Left lung (tissue), 10 donors: ENCODE results near the gene TIAM1. TPM values are rescaled to one million over a fixed set of nuclear protein-coding genes. Genes with fewer than 3 reads are reported as not detected.

ENCODE experiments used
- ATAC-seq: fragments of 200-7000 bp; cut with Tn5 transposase; one replicate; pipeline ENCODE4 v1.9.1; 2020; ENCODE audit warnings: moderate library complexity
- DNase-seq, 4 donors: peaks; one replicate each; pipeline ENCODE4 v3.0.0-alpha.2; 2013 to 2020
- H3K27ac ChIP-seq, 2 donors: fragments of 200-600 bp; sonication (generic) in 1 of 2; one replicate each; pipeline versions ENCODE4 v1.5.0 to v1.8.0; 2020 to 2021
- H3K27me3 ChIP-seq, 2 donors: fragments of 200-600 bp; sonication (generic) in 1 of 2; one replicate each; pipeline versions ENCODE4 v1.5.0 to v1.8.0; 2020 to 2021
- H3K36me3 ChIP-seq, 2 donors: fragments of 200-600 bp; sonication (generic) in 1 of 2; one replicate each; pipeline versions ENCODE4 v1.5.0 to v1.8.0; 2020 to 2021
- H3K4me1 ChIP-seq, 2 donors: fragments of 200-600 bp; one replicate each; pipeline ENCODE4 v1.8.0; 2021
- H3K4me3 ChIP-seq, 2 donors: fragments of 200-600 bp; sonication (generic) in 1 of 2; one replicate each; pipeline versions ENCODE4 v1.5.0 to v1.8.0; 2020 to 2021; ENCODE audit warnings: mild to moderate bottlenecking in 1 of 2
- H3K9me3 ChIP-seq, 2 donors: fragments of 200-600 bp; sonication (generic) in 1 of 2; one replicate each; pipeline versions ENCODE4 v1.5.0 to v1.8.0; 2020 to 2021
- intact Hi-C, 2 donors: fragments of 100-400 bp; cut with DNase I; formaldehyde crosslinking; loops; one replicate each; pipeline versions ENCODE4 v1.11.2 to v1.14.2; 2022
- polyA plus RNA-seq, 6 donors: library from polyadenylated mRNA; unstranded; fragments of 120-200 nt; gene quantifications; one replicate each; pipeline ENCODE4 v1.2.1, GENCODE V29; 2013; ENCODE audit not compliant: insufficient read length in 6 of 6
- total RNA-seq, 2 donors: library from RNA; stranded (reverse); fragmentation: NEBNext Ultra II Directional; extraction: Animal tissue kit (Norgen Biotek cat#: 25700); gene quantifications; one replicate each; pipeline ENCODE4 v1.2.1, GENCODE V29; 2021
- TF ChIP-seq, protein P1 (sequence below), 2 donors: fragments of 200-600 bp; sonication (generic) in 1 of 2; IDR thresholded peaks; one replicate each; pipeline versions ENCODE4 v1.5.0 to v1.8.0; 2021; ENCODE audit warnings: antibody characterized with exemption in 2 of 2
- donor health status: DM: no; HTN: yes; CAD: no.
- donor health status: DM: no; HTN: no; CAD: no.

TIAM1 gene
- total and polyA plus RNA-seq, 8 donors, result 9.7 to 65.5 (median 49.5) TPM

DNA sequence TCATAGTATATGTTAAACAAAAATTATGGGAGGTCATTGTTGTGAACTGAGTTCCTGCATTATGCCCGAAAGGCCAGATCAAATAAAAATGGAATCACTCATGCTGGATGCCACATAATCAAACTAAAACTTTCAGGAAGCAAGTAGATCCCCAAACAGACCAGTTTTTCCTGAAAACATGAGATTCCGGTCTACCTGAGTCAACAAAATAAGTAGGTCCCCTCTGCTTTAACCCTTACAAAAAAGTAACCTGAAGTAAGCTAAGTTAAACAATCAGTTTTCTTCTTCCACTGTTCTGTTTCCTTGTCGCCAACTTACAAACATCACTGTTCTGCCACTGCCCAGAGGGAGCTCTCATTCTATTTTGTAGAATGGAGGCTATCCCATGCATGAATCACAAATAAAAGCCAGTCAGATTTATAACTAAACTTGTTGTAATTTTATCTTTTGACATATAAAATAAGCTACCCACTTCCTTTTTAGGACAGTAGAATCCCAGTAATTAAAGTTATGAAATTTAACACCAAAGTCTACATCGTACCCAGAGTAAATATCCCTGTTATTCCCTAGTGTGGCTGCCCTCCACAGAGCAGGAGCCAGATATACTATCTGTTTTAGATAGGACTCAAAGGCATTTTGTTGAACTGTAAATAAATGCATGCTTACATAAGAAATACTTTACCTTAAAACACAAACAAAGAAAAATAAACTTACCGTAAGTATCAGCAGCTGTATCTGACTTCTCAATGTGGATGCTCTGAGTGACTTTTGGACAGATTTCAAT is 149.4 kb downstream of the TIAM1 start:
- Histone ChIP-seq H3K9me3 (no peaks in the 10 kb centered on the region), H3K27me3 (no peaks in the 10 kb centered on the region), H3K27ac (no peak overlapping the region), H3K4me3 (no peak overlapping the region), H3K4me1 (peaks cover 0 to 8% of the 10 kb centered on the region in 2 donors), H3K36me3 (no peaks in the 10 kb centered on the region)
- TF ChIP-seq, protein P1, sequence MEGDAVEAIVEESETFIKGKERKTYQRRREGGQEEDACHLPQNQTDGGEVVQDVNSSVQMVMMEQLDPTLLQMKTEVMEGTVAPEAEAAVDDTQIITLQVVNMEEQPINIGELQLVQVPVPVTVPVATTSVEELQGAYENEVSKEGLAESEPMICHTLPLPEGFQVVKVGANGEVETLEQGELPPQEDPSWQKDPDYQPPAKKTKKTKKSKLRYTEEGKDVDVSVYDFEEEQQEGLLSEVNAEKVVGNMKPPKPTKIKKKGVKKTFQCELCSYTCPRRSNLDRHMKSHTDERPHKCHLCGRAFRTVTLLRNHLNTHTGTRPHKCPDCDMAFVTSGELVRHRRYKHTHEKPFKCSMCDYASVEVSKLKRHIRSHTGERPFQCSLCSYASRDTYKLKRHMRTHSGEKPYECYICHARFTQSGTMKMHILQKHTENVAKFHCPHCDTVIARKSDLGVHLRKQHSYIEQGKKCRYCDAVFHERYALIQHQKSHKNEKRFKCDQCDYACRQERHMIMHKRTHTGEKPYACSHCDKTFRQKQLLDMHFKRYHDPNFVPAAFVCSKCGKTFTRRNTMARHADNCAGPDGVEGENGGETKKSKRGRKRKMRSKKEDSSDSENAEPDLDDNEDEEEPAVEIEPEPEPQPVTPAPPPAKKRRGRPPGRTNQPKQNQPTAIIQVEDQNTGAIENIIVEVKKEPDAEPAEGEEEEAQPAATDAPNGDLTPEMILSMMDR (IDR thresholded peaks at IDR 0.05), result no peak
- ATAC-seq, result no peak
- DNase-seq, result no peak
- intact Hi-C loops, result loop anchor here in 1 of 2 donors (10.0 kb wide), 1 partner anchor 410 kb away; no protein-coding TSS in a partner anchor

DNA sequence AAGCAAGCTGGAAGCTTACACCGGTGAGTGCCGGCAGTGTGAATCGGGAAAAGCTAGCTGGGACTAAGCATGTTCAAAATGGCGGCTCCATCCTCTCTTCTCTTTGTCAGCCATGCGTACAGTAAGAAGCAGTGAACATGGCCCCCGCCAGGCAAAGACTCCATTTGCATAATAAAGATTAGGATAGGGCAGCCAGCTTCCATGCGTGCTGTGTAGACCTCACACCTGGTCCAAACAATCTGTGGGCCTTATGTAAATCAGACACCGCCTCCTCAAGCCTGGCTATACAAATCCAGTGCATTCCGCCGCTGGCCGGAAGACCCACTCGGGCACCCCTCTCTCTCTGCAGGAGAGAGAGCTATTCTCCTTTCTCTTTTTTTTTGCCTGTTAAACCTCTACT is 150.3 kb downstream of the TIAM1 start:
- Histone ChIP-seq H3K27ac (no peak overlapping the region), H3K4me1 (peaks cover 0 to 7% of the 10 kb centered on the region in 2 donors), H3K27me3 (no peaks in the 10 kb centered on the region), H3K4me3 (no peak overlapping the region), H3K9me3 (no peaks in the 10 kb centered on the region), H3K36me3 (no peaks in the 10 kb centered on the region)
- intact Hi-C loops, result loop anchor here in 1 of 2 donors (10.0 kb wide), 1 partner anchor 411 kb away; no protein-coding TSS in a partner anchor
- ATAC-seq (no peak), DNase-seq (no peak)
- TF ChIP-seq, protein P1 (IDR thresholded peaks at IDR 0.05), result no peak

DNA sequence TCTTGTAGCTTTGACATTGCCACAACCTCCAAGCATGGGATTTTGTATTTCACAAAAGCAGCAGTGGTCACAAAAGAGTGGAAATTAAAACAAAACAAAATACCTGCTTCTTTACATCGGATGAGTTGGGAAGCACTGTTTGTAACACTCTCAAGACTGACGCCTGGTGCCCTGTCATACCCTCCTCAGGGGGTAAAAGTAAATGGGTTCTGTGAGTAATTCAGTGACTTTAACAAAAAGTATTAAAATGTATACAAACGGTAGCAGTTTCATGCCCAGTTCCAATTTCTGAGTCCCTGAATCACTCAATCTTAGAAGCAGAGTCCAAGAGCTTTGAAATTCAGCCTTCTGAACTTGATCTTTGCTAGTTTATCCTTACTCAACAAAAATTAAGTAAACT is 152.5 kb downstream of the TIAM1 start:
- Histone ChIP-seq H3K27me3 (no peaks in the 10 kb centered on the region), H3K4me3 (no peak overlapping the region), H3K27ac (no peak overlapping the region), H3K4me1 (no peaks in the 10 kb centered on the region), H3K9me3 (no peaks in the 10 kb centered on the region), H3K36me3 (no peaks in the 10 kb centered on the region)
- intact Hi-C loops, result loop anchor here in 1 of 2 donors (10.0 kb wide), 1 partner anchor 413 kb away; no protein-coding TSS in a partner anchor
- TF ChIP-seq, protein P1 (IDR thresholded peaks at IDR 0.05), result no peak
- no peak for ATAC-seq
- DNase-seq, result no peak

DNA sequence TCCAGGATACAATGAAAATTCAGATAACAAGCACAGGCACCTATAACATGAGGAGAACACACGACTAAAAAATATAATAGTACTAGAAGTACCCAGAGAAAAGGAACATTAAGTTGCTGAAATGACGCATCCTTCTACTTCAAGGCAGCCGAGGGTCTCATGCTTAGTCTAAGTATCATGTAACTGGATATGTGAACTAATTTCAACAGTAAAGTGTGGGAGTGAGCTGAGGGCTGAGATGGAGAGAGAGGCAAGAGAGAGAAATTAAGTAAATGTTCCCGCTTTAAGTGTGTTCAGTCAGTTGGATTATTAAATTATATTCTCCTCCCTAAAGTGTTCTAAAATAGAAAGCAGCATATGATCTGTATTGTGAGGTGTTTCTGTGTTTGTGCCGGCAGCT is 153.5 kb downstream of the TIAM1 start:
- Histone ChIP-seq H3K4me1 (no peaks in the 10 kb centered on the region), H3K27ac (no peak overlapping the region), H3K9me3 (no peaks in the 10 kb centered on the region), H3K27me3 (no peaks in the 10 kb centered on the region), H3K4me3 (no peak overlapping the region), H3K36me3 (no peaks in the 10 kb centered on the region)
- TF ChIP-seq, protein P1 (IDR thresholded peaks at IDR 0.05), result no peak
- intact Hi-C loops, result loop anchor here in 1 of 2 donors (10.0 kb wide), 1 partner anchor 414 kb away; no protein-coding TSS in a partner anchor
- no peak for ATAC-seq
- no peak for DNase-seq

DNA sequence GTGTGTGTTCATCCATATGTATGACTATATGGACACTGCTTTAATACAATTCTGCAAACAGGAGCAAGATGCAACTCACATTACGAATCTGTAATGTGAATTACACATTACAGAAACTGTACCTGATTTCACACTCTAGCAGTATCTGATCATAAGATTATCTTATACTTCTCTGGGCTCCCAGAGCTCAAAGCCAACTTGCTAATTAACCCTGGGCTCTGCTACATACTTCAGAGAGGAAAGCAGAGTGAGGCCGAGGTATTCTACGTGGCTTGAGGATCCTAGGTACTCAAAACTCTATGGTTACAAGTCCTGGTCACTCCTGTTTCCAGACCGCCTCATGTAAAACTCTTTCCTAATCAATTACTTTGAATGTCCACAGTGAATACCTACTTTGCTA is 156.6 kb downstream of the TIAM1 start:
- TF ChIP-seq, protein P1 (IDR thresholded peaks at IDR 0.05), result no peak
- Histone ChIP-seq H3K9me3 (no peaks in the 10 kb centered on the region), H3K4me3 (no peak overlapping the region), H3K27ac (no peak overlapping the region), H3K4me1 (no peaks in the 10 kb centered on the region), H3K36me3 (no peaks in the 10 kb centered on the region), H3K27me3 (no peaks in the 10 kb centered on the region)
- intact Hi-C loops, result no loop called here
- ATAC-seq (no peak), DNase-seq (no peak)
